CD4-positive, alpha-beta T cell (primary cell): ENCODE data around the gene HS3ST4. TPM values are rescaled to one million over a fixed set of nuclear protein-coding genes. Genes with fewer than 3 reads are reported as not detected.

ENCODE experiments used
- ATAC-seq: fragments of 200-7000 bp; cut with Tn5 transposase; one replicate; pipeline ENCODE4 v1.10.0; 2022; ENCODE audit warnings: mild to moderate bottlenecking; ENCODE audit not compliant: poor library complexity
- CTCF ChIA-PET: fragments of 350-600 bp; sonication (Branson Sonifier 250); formaldehyde crosslinking; loops from one replicate; lab custom pipeline; 2021; ENCODE audit warnings: antibody characterized with exemption, inconsistent platforms; lab: Charles Lee
- POLR2A ChIA-PET: fragments of 350-600 bp; sonication (Branson Sonifier 250); formaldehyde crosslinking; loops from one replicate; lab custom pipeline; 2021; ENCODE audit warnings: antibody characterized with exemption, inconsistent platforms; lab: Charles Lee
- DNase-seq, 14 experiments: peaks; one replicate each; pipeline ENCODE4 v3.0.0-alpha.2; 2013 to 2020; ENCODE audit warnings: mixed read lengths in 2 of 14
- H3K27ac ChIP-seq, 2 donors: one replicate each; pipeline versions ENCODE4 v1.5.1 to v1.7.0; 2013; ENCODE audit warnings: low read length in 2 of 2, low read depth in 1 of 2, mild to moderate bottlenecking in 1 of 2
- H3K27me3 ChIP-seq, 2 experiments: 1 replicate in 1 of 2; 2 replicates in 1 of 2; pipeline versions ENCODE4 v1.6.1 to v1.7.0; 2013; ENCODE audit warnings: low read length in 2 of 2, control low read depth in 1 of 2, mild to moderate bottlenecking in 1 of 2, moderate library complexity in 1 of 2; ENCODE audit not compliant: insufficient read depth in 2 of 2, control insufficient read depth in 1 of 2
- H3K36me3 ChIP-seq: one replicate; pipeline ENCODE4 v1.6.1; 2013; ENCODE audit warnings: low read length, control low read depth; ENCODE audit not compliant: insufficient read depth
- H3K4me1 ChIP-seq: one replicate; pipeline ENCODE4 v1.6.1; 2013; ENCODE audit warnings: low read length, control low read depth; ENCODE audit not compliant: insufficient read depth
- H3K4me3 ChIP-seq: one replicate; pipeline ENCODE4 v1.5.1; 2013; ENCODE audit warnings: mild to moderate bottlenecking, low read length, moderate library complexity
- H3K9me3 ChIP-seq, 2 experiments: 1 replicate in 1 of 2; 2 replicates in 1 of 2; pipeline versions ENCODE4 v1.6.1 to v1.7.0; 2013; ENCODE audit warnings: low read length in 2 of 2, mild to moderate bottlenecking in 2 of 2, control low read depth in 1 of 2, moderate library complexity in 1 of 2; ENCODE audit not compliant: control insufficient read depth in 1 of 2, insufficient read depth in 1 of 2
- H3K27ac Mint-ChIP-seq: one replicate; pipeline ENCODE4 v1.8.0; 2020; ENCODE audit warnings: mixed read lengths
- H3K27me3 Mint-ChIP-seq: one replicate; pipeline ENCODE4 v1.8.0; 2021; ENCODE audit warnings: mixed read lengths
- H3K36me3 Mint-ChIP-seq: one replicate; pipeline ENCODE4 v1.8.0; 2021; ENCODE audit warnings: low read depth, mixed read lengths
- H3K4me1 Mint-ChIP-seq: one replicate; pipeline ENCODE4 v1.8.0; 2021; ENCODE audit warnings: low read depth, mixed read lengths
- H3K4me3 Mint-ChIP-seq: one replicate; pipeline ENCODE4 v1.8.0; 2020; ENCODE audit warnings: mild to moderate bottlenecking, mixed read lengths
- H3K9me3 Mint-ChIP-seq: one replicate; pipeline ENCODE4 v1.8.0; 2020; ENCODE audit warnings: mixed read lengths
- intact Hi-C, 2 experiments: fragments of 100-400 bp; cut with DNase I in 1 of 2; cut with micrococcal nuclease in 1 of 2; formaldehyde crosslinking; loops; one replicate each; pipeline versions ENCODE4 v1.15.1 to v1.9.0; 2023 to 2025; cut with DNase I, micrococcal nuclease
- total RNA-seq, 174 experiments: library from RNA in 2 of 174; stranded (reverse) in 2 of 174; gene quantifications; one replicate each; pipeline ENCODE4 v1.2.3 and lab custom pipeline; 2021 to 2026
- TF ChIP-seq, protein P1 (sequence below): fragments of 200-600 bp; IDR thresholded peaks from one replicate; pipeline ENCODE4 v1.8.0; 2022; ENCODE audit warnings: antibody characterized with exemption, mild to moderate bottlenecking

Gene HS3ST4
- total RNA-seq, 2 experiments from 2014 or later = not detected

DNA sequence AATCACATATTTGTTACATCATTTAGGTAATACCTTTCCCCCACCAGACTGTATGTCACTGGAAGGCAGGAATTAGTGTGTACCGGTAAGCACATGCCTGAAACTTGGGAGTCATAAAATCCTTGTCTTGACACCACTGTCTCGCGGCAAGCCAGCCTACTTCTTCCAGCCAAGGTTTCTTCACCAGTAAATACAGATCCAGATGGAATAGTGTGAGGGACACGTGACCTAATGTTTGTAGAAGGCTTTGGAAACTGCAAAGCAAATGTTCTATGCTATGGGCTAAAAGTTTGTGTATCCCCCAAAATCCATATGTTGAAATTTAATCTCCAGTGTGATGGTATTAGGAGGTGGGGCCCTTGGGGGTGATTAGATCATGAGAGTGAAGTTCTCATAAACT is 126.1 kb downstream of the HS3ST4 start:
- H3K9me3 ChIP-seq = no peaks in the 10 kb centered on the region
- ChIA-PET CTCF (no interaction called here), POLR2A (no interaction called here)
- peaks cover 0 to 4% of the 10 kb centered on the region in 2 experiments for H3K27me3 ChIP-seq
- no peaks in the 10 kb centered on the region for H3K9me3 Mint-ChIP-seq
- ATAC-seq (no peak), DNase-seq (no peak)
- peaks cover 24% of the 10 kb centered on the region for H3K27me3 Mint-ChIP-seq
- TF ChIP-seq, protein P1, sequence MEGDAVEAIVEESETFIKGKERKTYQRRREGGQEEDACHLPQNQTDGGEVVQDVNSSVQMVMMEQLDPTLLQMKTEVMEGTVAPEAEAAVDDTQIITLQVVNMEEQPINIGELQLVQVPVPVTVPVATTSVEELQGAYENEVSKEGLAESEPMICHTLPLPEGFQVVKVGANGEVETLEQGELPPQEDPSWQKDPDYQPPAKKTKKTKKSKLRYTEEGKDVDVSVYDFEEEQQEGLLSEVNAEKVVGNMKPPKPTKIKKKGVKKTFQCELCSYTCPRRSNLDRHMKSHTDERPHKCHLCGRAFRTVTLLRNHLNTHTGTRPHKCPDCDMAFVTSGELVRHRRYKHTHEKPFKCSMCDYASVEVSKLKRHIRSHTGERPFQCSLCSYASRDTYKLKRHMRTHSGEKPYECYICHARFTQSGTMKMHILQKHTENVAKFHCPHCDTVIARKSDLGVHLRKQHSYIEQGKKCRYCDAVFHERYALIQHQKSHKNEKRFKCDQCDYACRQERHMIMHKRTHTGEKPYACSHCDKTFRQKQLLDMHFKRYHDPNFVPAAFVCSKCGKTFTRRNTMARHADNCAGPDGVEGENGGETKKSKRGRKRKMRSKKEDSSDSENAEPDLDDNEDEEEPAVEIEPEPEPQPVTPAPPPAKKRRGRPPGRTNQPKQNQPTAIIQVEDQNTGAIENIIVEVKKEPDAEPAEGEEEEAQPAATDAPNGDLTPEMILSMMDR = no peak
- no peaks in the 10 kb centered on the region for H3K4me1 ChIP-seq
- H3K36me3 Mint-ChIP-seq = no peaks in the 10 kb centered on the region
- H3K36me3 ChIP-seq = no peaks in the 10 kb centered on the region
- intact Hi-C loops = no loop called here
- H3K27ac Mint-ChIP-seq = no peak overlapping the region
- H3K4me1 Mint-ChIP-seq = no peaks in the 10 kb centered on the region
- H3K4me3 ChIP-seq = no peak overlapping the region
- no peak overlapping the region for H3K27ac ChIP-seq
- no peak overlapping the region for H3K4me3 Mint-ChIP-seq

- Histone ChIP-seq H3K9me3 (no peaks in the 10 kb centered on the region), H3K36me3 (no peaks in the 10 kb centered on the region), H3K27ac (no peak overlapping the region), H3K27me3 (no peaks in the 10 kb centered on the region), H3K4me1 (no peaks in the 10 kb centered on the region), H3K4me3 (no peak overlapping the region)
- intact Hi-C loops = no loop called here
- H3K9me3 Mint-ChIP-seq = no peaks in the 10 kb centered on the region
- no peak for ATAC-seq
- H3K4me3 Mint-ChIP-seq = no peak overlapping the region
- H3K27me3 Mint-ChIP-seq = peaks cover 31% of the 10 kb centered on the region
- ChIA-PET CTCF (no interaction called here), POLR2A (no interaction called here)
- DNase-seq = no peak
- no peak overlapping the region for H3K27ac Mint-ChIP-seq
- TF ChIP-seq, protein P1 = no peak
- H3K4me1 Mint-ChIP-seq = no peaks in the 10 kb centered on the region
- H3K36me3 Mint-ChIP-seq = no peaks in the 10 kb centered on the region
Measured at GRCh38 chr16:25823891-25824290, 132.1 kb downstream of the HS3ST4 start.

- Histone ChIP-seq H3K9me3 (no peaks in the 10 kb centered on the region), H3K4me3 (no peak overlapping the region), H3K36me3 (no peaks in the 10 kb centered on the region), H3K27ac (no peak overlapping the region), H3K4me1 (no peaks in the 10 kb centered on the region), H3K27me3 (peaks cover 0 to 4% of the 10 kb centered on the region in 2 experiments)
- DNase-seq = no peak
- Mint-ChIP-seq H3K36me3 (no peaks in the 10 kb centered on the region), H3K27me3 (peaks cover 49% of the 10 kb centered on the region), H3K4me3 (no peak overlapping the region), H3K4me1 (no peaks in the 10 kb centered on the region), H3K9me3 (no peaks in the 10 kb centered on the region), H3K27ac (no peak overlapping the region)
- TF ChIP-seq, protein P1 = no peak
- POLR2A ChIA-PET = no interaction called here
- CTCF ChIA-PET = no interaction called here
- intact Hi-C loops = no loop called here
- no peak for ATAC-seq
Measured at GRCh38 chr16:25827709-25828108, 135.9 kb downstream of the HS3ST4 start.
